Skin epidermis (tissue), 12 donors: ENCODE results near the gene KRTAP12-2.
"Not testable (repeated sequence)": the region's sequence is repeated elsewhere in the genome, so short reads cannot be mapped to it uniquely, and the experiment has no call there.

ENCODE experiments used
- H3K27ac ChIP-seq, 21 experiments: fragments of 200-600 bp; sonication (generic) in 11 of 21; one replicate each; pipeline ENCODE4 v1.5.0; 2020; ENCODE audit warnings: mild to moderate bottlenecking in 3 of 21, inconsistent platforms in 2 of 21, moderate library complexity in 2 of 21
- H3K4me3 ChIP-seq, 7 experiments: fragments of 200-600 bp; sonication (generic) in 2 of 7; one replicate each; pipeline ENCODE4 v1.5.0; 2020; ENCODE audit warnings: inconsistent platforms in 2 of 7, mild to moderate bottlenecking in 2 of 7, moderate library complexity in 1 of 7

KRTAP12-2 gene

DNA sequence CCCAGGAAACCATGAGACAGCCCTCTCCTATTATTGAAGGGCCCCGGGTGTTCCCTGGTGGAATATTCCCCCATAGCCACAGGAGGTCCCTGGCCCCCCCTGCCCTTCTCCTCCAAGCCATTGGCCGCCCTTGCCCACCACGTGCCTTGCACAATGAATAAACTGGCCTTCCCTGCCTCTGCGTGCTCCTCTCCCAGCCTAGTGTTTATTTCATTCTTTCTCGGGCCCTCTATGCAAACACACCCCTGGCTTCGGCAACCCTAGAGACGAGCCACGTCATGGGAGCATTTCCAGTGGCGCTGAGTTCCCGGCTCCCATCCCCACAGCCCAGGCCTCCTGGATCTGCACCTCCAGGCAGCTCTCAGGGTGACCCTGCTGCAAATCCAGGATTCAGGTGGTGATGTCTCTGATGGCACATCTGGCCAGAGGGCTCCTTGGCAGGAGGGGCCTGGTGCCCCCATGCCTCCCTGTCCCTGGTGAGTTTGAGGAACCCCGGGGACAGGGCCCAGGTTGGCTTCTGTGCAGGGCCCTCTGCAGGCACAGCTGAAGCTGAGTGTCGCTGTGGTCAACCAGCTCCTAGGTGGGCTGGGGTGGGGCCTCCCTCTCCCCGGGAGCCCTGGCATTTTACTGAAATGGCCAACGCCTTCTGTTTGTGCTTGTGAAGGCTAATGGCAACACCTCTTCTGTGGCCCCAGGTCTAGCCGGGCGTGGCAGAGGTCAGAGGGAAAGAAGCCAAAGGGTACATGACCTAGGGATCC lies 36.4 kb upstream of the KRTAP12-2 start:
- Histone ChIP-seq H3K27ac (no peak overlapping the region), H3K4me3 (no peak overlapping the region)

DNA sequence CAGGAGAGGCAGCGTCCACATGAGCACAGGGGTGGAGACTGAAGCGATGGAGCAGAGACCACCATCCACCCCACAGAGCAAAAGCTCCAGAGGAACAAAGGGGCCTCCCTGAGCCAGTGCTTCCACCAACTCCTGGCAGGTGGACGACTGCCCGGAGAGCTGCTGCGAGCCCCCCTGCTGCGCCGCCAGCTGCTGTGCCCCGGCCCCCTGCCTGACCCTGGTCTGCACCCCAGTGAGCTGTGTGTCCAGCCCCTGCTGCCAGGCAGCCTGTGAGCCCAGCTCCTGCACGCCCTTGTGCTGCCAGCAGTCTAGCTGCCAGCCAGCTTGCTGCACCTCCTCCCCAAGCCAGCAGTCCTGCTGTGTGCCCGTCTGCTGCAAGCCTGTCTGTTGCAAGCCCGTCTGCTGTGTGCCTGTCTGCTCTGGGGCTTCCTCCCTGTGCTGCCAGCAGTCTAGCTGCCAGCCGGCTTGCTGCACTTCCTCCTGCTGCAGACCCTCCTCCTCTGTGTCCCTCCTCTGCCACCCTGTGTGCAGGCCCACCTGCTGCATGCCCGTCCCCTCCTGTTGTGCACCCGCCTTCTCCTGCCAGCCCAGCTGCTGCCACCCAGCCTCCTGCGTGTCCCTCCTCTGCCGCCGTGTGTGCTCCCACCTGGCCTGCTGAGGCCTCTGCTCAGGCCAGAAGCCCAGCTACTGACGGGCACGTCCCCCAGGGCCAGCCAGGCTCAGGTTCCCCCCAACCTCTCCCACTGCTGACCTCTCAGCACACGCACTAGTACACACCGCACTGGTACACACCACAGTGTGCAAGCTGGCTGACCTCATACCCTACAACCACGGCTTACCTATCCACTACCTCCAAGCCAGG lies 35.6 kb upstream of the KRTAP12-2 start:
- H3K4me3 ChIP-seq = no peak overlapping the region
- no peak overlapping the region for H3K27ac ChIP-seq

DNA sequence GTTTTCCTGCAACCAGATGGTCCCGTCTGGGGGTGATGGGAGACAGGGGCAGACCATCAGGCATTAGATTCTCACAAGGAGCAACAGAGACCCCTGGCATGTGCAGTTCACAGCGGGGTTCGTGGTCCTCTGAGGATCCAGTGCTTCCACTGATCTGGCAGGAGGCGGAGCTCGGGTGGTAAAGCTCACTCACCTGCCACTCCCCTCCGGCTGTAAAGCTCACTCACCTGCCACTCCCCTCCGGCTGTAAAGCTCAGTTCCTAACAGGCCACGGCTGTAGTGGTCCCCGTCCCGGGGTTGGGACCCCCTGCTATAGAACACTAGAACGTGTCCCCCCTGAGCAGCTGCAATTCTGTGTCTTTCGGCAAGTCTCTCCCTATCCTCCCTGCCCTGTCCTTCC lies 34.8 kb upstream of the KRTAP12-2 start:
- no peak overlapping the region for H3K4me3 ChIP-seq

DNA sequence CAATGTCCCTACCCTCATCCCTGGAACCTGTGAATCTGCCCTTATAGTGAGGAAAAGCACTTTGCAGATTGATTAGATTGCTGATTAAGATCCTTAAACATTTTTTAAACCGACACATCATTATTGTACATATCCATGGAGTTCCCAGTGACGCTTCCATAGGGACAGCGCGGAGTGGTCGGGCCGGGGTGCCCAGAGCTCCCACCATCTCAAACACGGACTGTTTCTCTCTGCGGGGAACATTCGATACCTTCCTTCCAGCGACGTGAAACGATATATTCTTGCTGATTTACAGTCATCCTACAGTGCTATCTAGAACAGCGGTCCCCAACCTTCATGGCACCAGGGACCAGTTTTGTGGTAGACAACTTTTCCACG lies 34.3 kb upstream of the KRTAP12-2 start:
- H3K27ac ChIP-seq = no peak overlapping the region
- H3K4me3 ChIP-seq = no peak overlapping the region

More for the DNA sequence above, 34.8 kb upstream of the KRTAP12-2 start:
- H3K27ac ChIP-seq = no peak overlapping the region

DNA sequence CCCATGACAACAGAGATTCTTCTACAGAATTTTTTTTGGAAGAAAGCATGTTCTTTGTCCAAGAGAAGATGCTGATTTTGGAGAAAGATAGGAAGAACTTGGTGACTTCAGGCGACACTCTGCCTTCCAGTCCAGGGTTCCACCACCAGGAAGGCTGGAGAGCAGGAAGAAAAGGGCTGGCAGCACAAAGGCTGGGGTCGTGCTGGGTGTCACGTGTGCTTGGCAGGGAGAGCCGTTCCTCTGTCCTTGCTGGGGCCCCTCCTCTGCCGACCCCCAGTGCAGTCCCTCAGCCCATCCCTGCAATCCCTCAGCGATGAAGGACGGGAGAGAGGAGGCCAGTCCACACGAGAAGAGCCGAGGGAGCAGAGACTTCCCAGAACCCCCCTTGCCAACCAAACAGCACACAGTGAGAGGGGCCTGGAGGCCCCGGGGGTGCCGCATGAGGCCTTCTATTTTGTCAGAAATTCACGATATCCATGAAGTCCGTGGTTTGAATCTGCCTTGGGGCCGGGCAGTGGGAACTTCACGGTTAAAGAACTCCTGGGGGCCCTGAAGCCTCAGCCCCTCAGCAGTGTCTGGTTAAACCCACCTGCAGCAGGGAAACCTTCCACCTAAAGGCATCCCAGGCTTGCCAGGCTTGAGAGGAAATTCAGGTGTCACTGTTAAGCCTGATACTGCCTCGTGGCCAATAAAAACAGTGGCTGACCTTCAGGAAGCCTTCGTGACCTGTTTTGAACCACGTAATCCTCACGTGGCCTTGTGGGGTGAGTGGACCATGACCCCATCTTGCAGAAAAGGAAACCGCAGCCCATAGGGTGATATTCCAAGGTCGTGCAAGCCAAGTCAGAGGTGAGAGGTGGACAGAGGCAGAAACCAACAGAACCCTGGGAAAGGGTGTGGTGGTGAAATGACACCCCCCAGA lies 33.6 kb upstream of the KRTAP12-2 start:
- H3K27ac ChIP-seq = no peak overlapping the region
- no peak overlapping the region for H3K4me3 ChIP-seq

DNA sequence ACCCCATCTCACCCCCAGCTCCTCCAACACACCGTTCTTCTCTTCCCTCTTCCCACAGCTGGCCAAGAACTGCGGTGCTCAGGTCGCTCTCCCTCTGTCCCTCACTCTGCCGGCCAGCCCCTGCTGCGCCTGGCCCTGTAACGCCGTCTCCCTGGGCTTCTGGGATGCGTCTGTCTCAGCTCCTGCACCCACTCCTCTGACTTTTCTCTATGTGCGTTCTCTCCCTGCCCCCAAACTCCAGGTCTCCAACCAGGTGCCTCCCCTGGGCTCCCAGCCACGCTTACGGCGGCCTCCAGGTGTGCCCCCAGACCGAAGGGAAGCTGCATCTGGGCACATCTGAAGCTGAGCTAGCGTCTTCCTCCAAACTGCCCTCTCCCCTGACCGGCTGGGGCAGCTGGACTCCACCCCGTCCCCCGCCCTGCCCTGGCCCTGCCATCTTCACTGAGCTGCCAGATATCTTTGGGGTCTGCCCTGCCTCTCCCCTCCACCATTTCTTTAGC lies 32.8 kb upstream of the KRTAP12-2 start:
- no peak overlapping the region for H3K4me3 ChIP-seq
- no peak overlapping the region for H3K27ac ChIP-seq

DNA sequence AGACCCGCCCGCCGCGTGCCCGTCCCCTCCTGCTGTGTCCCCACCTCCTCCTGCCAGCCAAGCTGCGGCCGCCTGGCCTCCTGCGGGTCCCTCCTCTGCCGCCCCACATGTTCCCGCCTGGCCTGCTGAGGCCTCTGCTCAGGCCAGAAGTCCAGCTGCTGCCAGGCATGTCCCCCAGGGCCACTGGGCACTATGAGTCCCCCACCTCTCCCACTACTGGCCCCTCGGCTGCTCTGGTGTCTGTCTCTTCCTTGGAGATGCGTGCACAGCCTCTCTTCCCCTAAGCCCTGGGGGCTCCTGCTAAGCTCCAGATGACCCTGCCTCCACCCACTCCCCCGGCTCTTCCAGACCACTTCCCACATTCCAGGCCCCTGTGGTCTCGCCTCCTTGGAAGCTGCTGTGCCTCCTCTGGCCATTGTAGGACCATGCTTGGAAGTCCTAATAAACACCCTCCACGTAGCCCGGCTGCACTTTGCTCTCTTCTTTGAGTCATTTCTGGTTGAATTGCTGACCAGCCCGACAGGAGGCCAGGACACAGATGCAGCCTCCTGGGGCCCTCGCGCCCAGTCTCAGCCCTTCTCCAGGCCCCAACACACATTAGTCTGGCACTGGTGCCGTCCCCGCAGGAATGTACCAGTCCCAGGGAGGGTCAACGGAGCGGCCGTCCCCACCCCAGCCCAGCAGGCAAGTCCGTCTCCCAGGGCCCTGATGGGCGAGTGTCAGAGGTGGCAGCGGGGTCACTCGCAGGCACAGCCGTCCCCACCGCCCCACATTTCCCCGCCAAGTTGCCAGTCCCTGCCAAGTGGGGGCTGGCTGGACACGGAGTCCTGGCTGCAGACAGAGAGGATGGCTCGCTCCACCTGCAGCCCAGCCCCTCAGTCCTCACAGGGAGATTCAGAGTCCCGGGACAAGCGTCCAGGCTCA lies 31.3 kb upstream of the KRTAP12-2 start:
- H3K4me3 ChIP-seq = no peak overlapping the region
- H3K27ac ChIP-seq = no peak overlapping the region

DNA sequence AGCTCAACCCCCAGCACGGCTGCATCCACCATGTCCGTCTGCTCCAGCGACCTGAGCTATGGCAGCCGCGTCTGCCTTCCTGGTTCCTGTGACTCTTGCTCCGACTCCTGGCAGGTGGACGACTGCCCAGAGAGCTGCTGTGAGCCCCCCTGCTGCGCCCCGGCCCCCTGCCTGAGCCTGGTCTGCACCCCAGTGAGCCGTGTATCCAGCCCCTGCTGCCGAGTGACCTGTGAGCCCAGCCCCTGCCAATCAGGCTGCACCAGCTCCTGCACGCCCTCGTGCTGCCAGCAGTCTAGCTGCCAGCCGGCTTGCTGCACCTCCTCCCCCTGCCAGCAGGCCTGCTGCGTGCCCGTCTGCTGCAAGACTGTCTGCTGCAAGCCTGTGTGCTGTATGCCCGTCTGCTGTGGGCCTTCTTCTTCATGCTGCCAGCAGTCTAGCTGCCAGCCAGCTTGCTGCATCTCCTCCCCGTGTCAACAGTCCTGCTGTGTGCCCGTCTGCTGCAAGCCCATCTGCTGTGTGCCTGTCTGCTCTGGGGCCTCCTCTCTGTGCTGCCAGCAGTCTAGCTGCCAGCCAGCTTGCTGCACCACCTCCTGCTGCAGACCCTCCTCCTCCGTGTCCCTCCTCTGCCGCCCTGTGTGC lies 30.6 kb upstream of the KRTAP12-2 start, which contains the start of gene KRTAP10-12:
KRTAP10-12 (plus strand) TSS at position 1 of the 639 bp plus-strand sequence; CDS start at position 31, 30 bp downstream.
- H3K4me3 ChIP-seq, H3K27ac ChIP-seq: not testable (repeated sequence)

DNA sequence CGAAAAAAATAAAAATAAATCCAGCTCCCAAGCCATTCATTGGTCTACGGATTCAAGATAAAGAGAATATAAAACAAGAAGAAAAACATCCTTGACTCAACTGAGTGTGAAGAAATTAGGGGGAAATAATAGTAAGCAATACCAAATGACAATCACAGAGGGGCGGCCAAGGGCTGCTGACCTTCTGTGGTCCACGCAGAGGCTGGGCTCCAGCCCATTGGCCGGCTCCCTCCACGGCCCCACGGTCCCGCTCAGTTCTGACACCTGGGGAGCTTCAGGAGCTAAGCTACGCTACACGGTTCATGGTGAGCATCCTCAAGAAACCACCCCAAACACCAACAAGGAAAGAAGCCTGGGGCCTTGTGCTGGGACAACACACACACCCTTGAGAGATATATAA lies 29.8 kb upstream of the KRTAP12-2 start:
- Histone ChIP-seq H3K27ac (no peak overlapping the region), H3K4me3 (no peak overlapping the region)

DNA sequence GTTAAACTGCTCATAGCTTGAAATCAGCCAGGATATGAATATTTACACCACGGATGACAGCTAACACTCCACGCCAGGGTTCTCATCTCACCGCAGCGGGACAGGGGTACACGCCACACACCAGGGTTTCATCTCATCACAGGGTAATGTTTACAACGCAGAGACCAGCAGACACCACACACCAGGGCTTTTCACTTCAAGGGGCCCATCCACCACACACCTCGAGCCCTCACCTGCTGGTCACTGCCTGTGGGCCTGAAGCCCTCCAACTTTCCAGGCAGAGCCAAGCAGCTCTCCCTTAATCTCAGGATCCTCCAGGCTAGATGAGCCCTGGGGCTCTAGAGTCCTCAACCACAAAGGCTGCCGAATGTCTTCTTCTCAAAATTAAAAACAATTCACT lies 28.9 kb upstream of the KRTAP12-2 start:
- Histone ChIP-seq H3K27ac (no peak overlapping the region), H3K4me3 (no peak overlapping the region)

DNA sequence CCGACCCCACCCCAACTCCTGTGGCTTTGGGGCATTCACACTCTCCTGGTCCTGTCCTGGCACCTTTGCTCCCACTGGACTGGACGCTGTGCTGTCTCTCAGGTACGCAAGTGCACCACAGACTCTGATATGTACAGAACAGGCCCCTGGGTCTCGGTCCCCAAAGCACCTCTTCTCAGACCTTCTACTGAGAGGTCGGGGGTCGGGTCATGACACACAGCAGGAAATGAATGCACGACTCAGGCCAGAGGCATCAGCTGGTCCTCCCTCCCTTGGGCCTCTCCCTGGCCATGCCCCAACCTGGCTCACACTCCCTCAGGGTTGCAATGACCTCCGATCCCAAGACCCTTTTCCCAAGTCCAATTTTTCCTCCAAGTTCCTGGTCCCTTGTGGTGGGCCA lies 28.5 kb upstream of the KRTAP12-2 start:
- no peak overlapping the region for H3K27ac ChIP-seq

DNA sequence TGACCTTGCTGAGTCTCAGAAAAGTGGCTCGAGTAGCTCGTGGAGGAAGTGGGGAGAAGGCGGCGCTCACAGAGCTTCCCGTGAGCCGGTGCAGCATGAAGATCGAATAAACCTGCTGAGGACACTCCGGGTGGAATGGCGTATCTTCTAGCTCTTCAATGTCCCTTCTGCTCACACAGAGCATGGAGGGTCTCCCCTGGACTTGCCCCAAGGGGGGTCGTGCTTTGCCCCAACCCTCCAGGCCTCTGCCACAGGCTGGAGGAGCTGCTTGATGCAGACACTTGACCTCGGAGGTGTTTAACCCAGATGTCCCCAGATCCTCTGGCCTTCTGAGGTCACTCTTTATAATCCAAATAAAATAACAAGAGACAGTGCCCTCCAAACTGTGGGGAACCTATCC lies 28.0 kb upstream of the KRTAP12-2 start:
- Histone ChIP-seq H3K27ac (no peak overlapping the region), H3K4me3 (no peak overlapping the region)

More for the DNA sequence above, 28.5 kb upstream of the KRTAP12-2 start:
- H3K4me3 ChIP-seq = no peak overlapping the region

DNA sequence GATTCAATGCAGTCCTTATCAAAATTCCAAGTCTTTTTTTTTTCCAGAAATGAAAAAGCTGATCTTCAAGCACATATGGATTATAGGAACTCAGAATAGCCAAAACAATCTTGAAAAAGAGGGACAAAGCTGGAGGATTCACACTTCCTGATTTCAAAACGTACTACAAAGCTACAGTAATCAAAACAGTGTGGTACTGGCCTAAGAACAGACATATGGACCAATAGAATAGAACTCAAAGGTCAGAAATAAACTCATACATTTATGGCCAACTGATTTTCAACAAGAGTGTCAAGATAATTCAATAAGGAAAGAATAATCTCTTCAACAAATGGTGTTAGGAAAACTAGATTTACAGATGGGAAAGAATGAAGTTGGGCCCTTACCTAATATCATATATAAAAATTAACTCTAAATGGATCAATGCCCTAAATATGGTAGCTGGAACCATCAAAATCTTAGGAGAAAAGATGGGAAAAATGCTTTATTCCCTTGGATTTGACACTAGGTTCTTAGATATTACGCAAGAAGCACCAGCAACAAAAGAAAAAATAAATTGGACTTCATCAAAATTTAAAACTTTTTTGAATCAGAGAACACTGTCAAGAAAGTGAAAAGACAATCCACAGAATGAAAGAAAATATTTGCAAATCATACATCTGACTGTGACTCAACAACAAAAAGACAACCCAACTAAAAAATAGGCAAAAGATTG lies 26.2 kb upstream of the KRTAP12-2 start:
- Histone ChIP-seq H3K27ac (no peak overlapping the region), H3K4me3 (no peak overlapping the region)

DNA sequence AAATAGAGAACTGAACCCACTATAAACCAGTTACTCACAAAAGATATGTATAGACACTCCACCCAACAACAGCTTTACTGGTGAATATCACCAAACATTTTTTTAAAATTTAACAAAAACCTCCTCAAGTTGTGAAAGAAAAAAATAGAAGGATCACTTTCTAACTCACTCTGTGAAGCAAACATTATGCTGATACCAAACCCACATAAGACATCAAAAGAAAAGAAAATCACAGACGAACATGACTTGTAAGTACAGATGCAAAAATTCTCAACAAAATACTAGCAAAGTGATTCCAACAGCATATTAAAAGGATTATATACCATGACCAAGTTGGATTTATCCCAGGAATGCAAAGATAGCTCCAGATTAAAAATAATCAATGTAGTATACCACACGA lies 25.0 kb upstream of the KRTAP12-2 start:
- H3K27ac ChIP-seq = no peak overlapping the region
- H3K4me3 ChIP-seq = no peak overlapping the region

DNA sequence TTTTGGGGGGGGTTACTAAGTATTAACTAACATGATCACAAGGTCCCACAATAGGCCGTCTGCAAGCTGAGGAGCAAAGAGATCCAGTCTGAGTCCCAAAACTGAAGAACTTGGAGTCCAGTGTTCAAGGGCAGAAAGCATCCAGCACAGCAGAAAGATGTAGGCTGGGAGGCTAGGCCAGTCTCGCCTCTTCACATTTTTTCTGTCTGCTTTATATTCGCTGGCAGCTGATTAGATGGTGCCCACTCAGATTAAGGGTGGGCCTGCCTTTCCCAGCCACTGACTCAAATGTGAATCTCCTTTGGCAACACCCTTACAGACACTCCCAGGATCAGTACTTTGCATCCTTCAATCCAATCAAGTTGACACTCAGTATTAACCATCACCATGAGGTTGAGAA lies 23.0 kb upstream of the KRTAP12-2 start:
- H3K27ac ChIP-seq = not testable (repeated sequence)

DNA sequence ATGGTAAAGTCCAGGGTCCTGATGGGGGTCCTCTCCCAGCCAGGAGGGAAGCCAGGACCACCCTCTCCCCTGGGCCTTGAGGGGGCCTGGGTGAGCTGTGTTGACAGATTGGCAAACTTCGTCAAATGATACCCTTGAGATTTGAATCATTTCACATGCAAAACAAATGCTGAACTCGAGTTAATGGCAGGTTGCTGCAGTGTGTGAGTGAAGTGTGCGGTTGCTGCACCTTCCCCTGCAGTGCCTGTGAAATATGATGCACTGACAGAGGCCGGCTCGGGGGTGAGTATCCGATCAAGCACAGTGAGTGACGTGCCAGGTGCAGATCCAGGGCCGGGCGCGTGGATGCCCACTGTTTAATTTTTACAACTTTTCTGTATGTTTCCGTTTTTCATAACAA lies 20.9 kb upstream of the KRTAP12-2 start:
- Histone ChIP-seq H3K27ac (no peak overlapping the region), H3K4me3 (no peak overlapping the region)

More for the DNA sequence above, 23.0 kb upstream of the KRTAP12-2 start:
- not testable (repeated sequence) for H3K4me3 ChIP-seq

DNA sequence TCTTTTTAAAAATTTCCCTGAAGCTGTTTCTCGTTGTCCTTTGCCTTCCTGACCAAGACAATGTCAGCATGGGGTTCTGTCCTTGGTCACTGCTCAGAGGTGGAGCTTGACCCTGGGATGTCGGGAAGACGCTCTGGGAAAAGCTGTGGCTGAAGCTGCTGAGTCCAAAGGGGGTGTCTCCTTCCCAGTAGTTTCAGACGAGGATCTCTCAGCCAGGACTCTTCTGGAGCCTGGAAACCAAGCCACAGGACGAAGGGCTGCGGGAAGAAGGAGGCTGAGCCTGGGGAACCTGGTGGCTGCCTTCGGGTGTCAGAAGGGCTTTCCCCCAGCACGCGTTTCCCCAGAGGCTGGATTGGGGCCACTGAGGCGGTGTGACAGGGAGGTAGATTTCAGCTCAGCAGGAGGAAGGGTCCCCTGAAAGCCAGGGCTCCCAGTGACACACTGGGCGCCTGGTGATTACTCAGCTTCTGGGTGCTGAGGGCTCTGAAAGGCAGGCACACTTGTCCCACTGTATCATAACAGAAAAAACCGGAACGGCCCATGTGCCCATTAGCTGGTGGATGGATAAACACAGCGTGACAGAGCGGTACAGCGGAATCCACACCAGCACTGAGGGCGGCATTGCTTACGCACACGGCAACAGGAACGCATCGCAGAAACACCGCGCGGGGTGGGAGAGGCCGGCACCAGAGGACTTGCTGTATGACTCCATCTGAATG lies 20.3 kb upstream of the KRTAP12-2 start:
- H3K27ac ChIP-seq = no peak overlapping the region
- H3K4me3 ChIP-seq = no peak overlapping the region
